Vagina (tissue), 2 donors: Measurements from ENCODE around the gene PEX11B. TPM values are rescaled to one million over a fixed set of nuclear protein-coding genes. Genes with fewer than 3 reads are reported as not detected.

Source experiments
- DNase-seq, 2 donors: peaks; one replicate each; pipeline ENCODE4 v3.0.0-alpha.2; 2017; ENCODE audit errors: extremely low spot score in 2 of 2
- H3K27ac ChIP-seq: fragments of 200-600 bp; sonication (generic); one replicate; pipeline ENCODE4 v1.5.1; 2019
- H3K27me3 ChIP-seq: fragments of 200-600 bp; sonication (generic); one replicate; pipeline ENCODE4 v1.5.1; 2019
- H3K36me3 ChIP-seq, 2 donors: fragments of 200-600 bp; sonication (generic); one replicate each; pipeline ENCODE4 v1.5.1; 2017 to 2019
- H3K4me1 ChIP-seq: fragments of 200-600 bp; sonication (generic); one replicate; pipeline ENCODE4 v1.5.1; 2019
- H3K4me3 ChIP-seq, 2 donors: fragments of 200-600 bp; sonication (generic); 1 replicate in 1 of 2; 2 replicates in 1 of 2; pipeline ENCODE4 v1.5.1; 2016 to 2019
- H3K9me3 ChIP-seq: fragments of 200-600 bp; sonication (generic); one replicate; pipeline ENCODE4 v1.5.1; 2019
- CTCF ChIP-seq, 3 experiments: fragments of 450-650 bp in 2 of 3; fragments of 200-600 bp in 1 of 3; sonication (generic) in 1 of 3; IDR thresholded peaks; one replicate each; pipeline ENCODE4 v1.5.1; 2017 to 2019; ENCODE audit warnings: antibody characterized with exemption in 3 of 3, mild to moderate bottlenecking in 2 of 3, moderate library complexity in 2 of 3
- POLR2A ChIP-seq, 2 donors: fragments of 450-650 bp; IDR thresholded peaks; one replicate each; pipeline ENCODE4 v1.6.1; 2017; ENCODE audit warnings: antibody characterized with exemption in 2 of 2, mild to moderate bottlenecking in 2 of 2, moderate library complexity in 2 of 2
- POLR2AphosphoS5 ChIP-seq, 2 donors: sonication (generic); formaldehyde crosslinking; IDR thresholded peaks; one replicate each; pipeline ENCODE4 v1.9.0; 2017; ENCODE audit warnings: antibody characterized with exemption in 2 of 2, mild to moderate bottlenecking in 2 of 2, low read depth in 1 of 2; ENCODE audit not compliant: insufficient read depth in 1 of 2
- intact Hi-C: fragments of 100-400 bp; cut with DNase I; formaldehyde crosslinking; loops from one replicate; pipeline ENCODE4 v1.15.1; 2023
- total RNA-seq: library from RNA; depleted of rRNA; stranded (reverse); fragments of >200 nt; gene quantifications from one replicate; pipeline ENCODE4 v1.2.3, GENCODE V29; 2016

The PEX11B gene
- total RNA-seq, 1 donor from 2014 or later, result 23.6 TPM

- peaks cover 71% of the 10 kb centered on the region for H3K4me1 ChIP-seq
- intact Hi-C loops, result no loop called here
- H3K9me3 ChIP-seq, result no peaks in the 10 kb centered on the region
- H3K36me3 ChIP-seq, result no peaks in the 10 kb centered on the region
- H3K27me3 ChIP-seq, result no peaks in the 10 kb centered on the region
- peak within 1 kb of the TSS; percentile 66 to 98 for H3K4me3 ChIP-seq
- DNase-seq, result peak in 1 of 2 donors; percentile 97
- TF ChIP-seq POLR2AphosphoS5 (IDR thresholded peaks at IDR 0.05; ENCODE audit: insufficient read depth in 1 of 2, low read depth in 1 of 2), result peak; percentile 92 to 98
- TF ChIP-seq CTCF (IDR thresholded peaks at IDR 0.05), result no peak
- peak in 1 of 2 donors; percentile 87 for TF ChIP-seq POLR2A (IDR thresholded peaks at IDR 0.05)
- H3K27ac ChIP-seq, result peak within 1 kb of the TSS; percentile 95
Measured at GRCh38 chr1:145957443-145958319, 39.2 kb upstream of the PEX11B start, which contains the start of gene LIX1L. TSS of gene LIX1L (minus strand) at chr1:145958017. CDS start at chr1:145957927, 90 bp downstream.

- Histone ChIP-seq H3K36me3 (no peaks in the 10 kb centered on the region), H3K27ac (peak overlapping the region; percentile 95), H3K27me3 (no peaks in the 10 kb centered on the region), H3K4me1 (peaks cover 63% of the 10 kb centered on the region), H3K9me3 (no peaks in the 10 kb centered on the region), H3K4me3 (peak overlapping the region; percentile 66 to 98)
- no peak for TF ChIP-seq POLR2A (IDR thresholded peaks at IDR 0.05)
- no peak for TF ChIP-seq CTCF (IDR thresholded peaks at IDR 0.05)
- no peak for TF ChIP-seq POLR2AphosphoS5 (IDR thresholded peaks at IDR 0.05; ENCODE audit: insufficient read depth in 1 of 2, low read depth in 1 of 2)
- intact Hi-C loops, result no loop called here
- no peak for DNase-seq
Measured at GRCh38 chr1:145956781-145957442, 38.4 kb upstream of the PEX11B start.

GRCh38 chr1:145956361-145956760 lies 37.8 kb upstream of the PEX11B start:
- H3K36me3 ChIP-seq, result no peaks in the 10 kb centered on the region
- intact Hi-C loops, result no loop called here
- H3K27ac ChIP-seq, result peak overlapping the region; percentile 95
- H3K9me3 ChIP-seq, result no peaks in the 10 kb centered on the region
- H3K4me3 ChIP-seq, result peak overlapping the region; percentile 66 to 98
- TF ChIP-seq POLR2A (IDR thresholded peaks at IDR 0.05), result no peak
- no peaks in the 10 kb centered on the region for H3K27me3 ChIP-seq
- DNase-seq, result no peak
- peaks cover 57% of the 10 kb centered on the region for H3K4me1 ChIP-seq

GRCh38 chr1:145955436-145955835 lies 36.9 kb upstream of the PEX11B start:
- H3K4me1 ChIP-seq, result peaks cover 55% of the 10 kb centered on the region
- intact Hi-C loops, result no loop called here

GRCh38 chr1:145953861-145954260 lies 35.3 kb upstream of the PEX11B start:
- no peaks in the 10 kb centered on the region for H3K36me3 ChIP-seq
- peaks cover 53% of the 10 kb centered on the region for H3K4me1 ChIP-seq
- no peak overlapping the region for H3K27ac ChIP-seq
- H3K4me3 ChIP-seq, result no peak overlapping the region
- no peaks in the 10 kb centered on the region for H3K27me3 ChIP-seq
- TF ChIP-seq CTCF (IDR thresholded peaks at IDR 0.05) (no peak), POLR2AphosphoS5 (IDR thresholded peaks at IDR 0.05; ENCODE audit: insufficient read depth in 1 of 2, low read depth in 1 of 2) (no peak), POLR2A (IDR thresholded peaks at IDR 0.05) (no peak)
- intact Hi-C loops, result no loop called here
- no peaks in the 10 kb centered on the region for H3K9me3 ChIP-seq
- DNase-seq, result no peak

More at GRCh38 chr1:145955436-145955835, 36.9 kb upstream of the PEX11B start:
- Histone ChIP-seq H3K9me3 (no peaks in the 10 kb centered on the region), H3K4me3 (peak overlapping the region in 1 of 2 donors; percentile 98), H3K27me3 (no peaks in the 10 kb centered on the region), H3K36me3 (no peaks in the 10 kb centered on the region), H3K27ac (peak overlapping the region; percentile 95)
- no peak for DNase-seq
- TF ChIP-seq POLR2A (IDR thresholded peaks at IDR 0.05) (no peak), POLR2AphosphoS5 (IDR thresholded peaks at IDR 0.05; ENCODE audit: insufficient read depth in 1 of 2, low read depth in 1 of 2) (peak in 1 of 2 donors; percentile 24)
